Panc1 (cell line): Measurements from ENCODE around the gene IQCC. TPM values are rescaled to one million over a fixed set of nuclear protein-coding genes. Genes with fewer than 3 reads are reported as not detected.

ENCODE experiments used
- ATAC-seq: fragments of 200-7000 bp; cut with Tn5 transposase; 2 replicates; pipeline ENCODE4 v1.9.1; 2020; ENCODE audit warnings: mild to moderate bottlenecking, moderate library complexity
- BruUV-seq: library from RNA; stranded (reverse); fragments of 400-500 nt; replicated peaks from 2 replicates; lab custom pipeline; 2021; lab: Mats Ljungman, UMichigan
- CTCF ChIA-PET: fragments of 300-600 bp; sonication (Branson Sonifier 250); formaldehyde crosslinking; loops from one replicate; lab custom pipeline; 2022; ENCODE audit warnings: antibody characterized with exemption; lab: Charles Lee
- POLR2A ChIA-PET: fragments of 300-600 bp; sonication (Branson Sonifier 250); formaldehyde crosslinking; loops from one replicate; lab custom pipeline; 2022; ENCODE audit warnings: antibody characterized with exemption; lab: Charles Lee
- DNase-seq: peaks from one replicate; pipeline ENCODE4 v3.0.0-alpha.2; 2010; ENCODE audit warnings: low read depth, low spot score
- H3K27ac ChIP-seq: 2 replicates; pipeline ENCODE4 v1.5.1; 2011; ENCODE audit warnings: mild to moderate bottlenecking, low read length, inconsistent platforms
- H3K27me3 ChIP-seq: fragments of 200-500 bp; sonication (Bioruptor generic); 2 replicates; pipeline ENCODE4 v1.6.0; 2014; ENCODE audit warnings: low read length, inconsistent platforms; ENCODE audit not compliant: control insufficient read depth, insufficient read depth
- H3K36me3 ChIP-seq: fragments of 200-500 bp; sonication (Bioruptor generic); 2 replicates; pipeline ENCODE4 v1.5.1; 2014; ENCODE audit warnings: inconsistent platforms, mild to moderate bottlenecking, low read length, moderate library complexity; ENCODE audit not compliant: control insufficient read depth, insufficient read depth
- H3K4me1 ChIP-seq: 2 replicates; pipeline ENCODE4 v1.5.1; 2011; ENCODE audit warnings: inconsistent platforms, mild to moderate bottlenecking, low read length, moderate library complexity; ENCODE audit not compliant: control insufficient read depth, insufficient read depth
- H3K4me3 ChIP-seq, 2 experiments: 2 replicates each; pipeline ENCODE4 v1.5.1; 2011 to 2012; ENCODE audit warnings: low read depth in 2 of 2, low read length in 2 of 2, mild to moderate bottlenecking in 2 of 2, inconsistent platforms in 1 of 2, moderate library complexity in 1 of 2
- H3K9me3 ChIP-seq: fragments of 200-500 bp; sonication (Bioruptor generic); 2 replicates; pipeline ENCODE4 v1.5.1; 2014; ENCODE audit warnings: low read depth, mild to moderate bottlenecking, inconsistent platforms, low read length, moderate library complexity; ENCODE audit not compliant: control insufficient read depth, insufficient read depth
- CTCF ChIP-seq: fragments of 450-650 bp; IDR thresholded peaks from 2 replicates; pipeline ENCODE4 v1.5.1; 2017; ENCODE audit warnings: mild to moderate bottlenecking
- POLR2AphosphoS5 ChIP-seq: IDR thresholded peaks from 2 replicates; pipeline ENCODE4 v1.6.1; 2012; ENCODE audit warnings: mild to moderate bottlenecking, low read depth, low read length, moderate library complexity
- REST ChIP-seq, 2 experiments: IDR thresholded peaks; 2 replicates each; pipeline ENCODE4 v1.6.1; 2011 to 2012; ENCODE audit warnings: low read depth in 2 of 2, control low read depth in 1 of 2, low read length in 1 of 2, mild to moderate bottlenecking in 1 of 2, moderate library complexity in 1 of 2; ENCODE audit not compliant: insufficient read depth in 1 of 2
- SIN3A ChIP-seq: IDR thresholded peaks from 2 replicates; pipeline ENCODE4 v1.6.1; 2012; ENCODE audit warnings: low read depth, mild to moderate bottlenecking, low read length, moderate library complexity, borderline replicate concordance; ENCODE audit not compliant: insufficient read depth
- TCF7L2 ChIP-seq: IDR thresholded peaks from 2 replicates; pipeline ENCODE4 v1.6.1; 2011; ENCODE audit warnings: mild to moderate bottlenecking, low read depth, low read length, inconsistent platforms
- in situ Hi-C: cut with HindIII; loops from 2 replicates; pipeline ENCODE4 v1.10.0; 2016; ENCODE audit warnings: low sequenced_read_pairs, low pct_unique_long_range_greater_than_20kb
- intact Hi-C: fragments of 100-400 bp; cut with micrococcal nuclease; formaldehyde crosslinking; loops from one replicate; pipeline ENCODE4 v1.10.0; 2022; ENCODE audit not compliant: unreplicated experiment
- total RNA-seq: library from RNA; stranded (reverse); gene quantifications from one replicate; pipeline ENCODE4 v1.2.1, GENCODE V29; 2021; ENCODE audit not compliant: unreplicated experiment

The IQCC gene
- total RNA-seq, 1 experiment from 2014 or later = 4.4 TPM

GRCh38 chr1:32181563-32181962 is 23.9 kb upstream of the IQCC start:
- in situ Hi-C loops = no loop called here
- ChIA-PET CTCF (no interaction called here), POLR2A (interaction anchor here (0.6 kb wide), 1 partner anchor 30 kb away, joined by 3 read pairs; no protein-coding TSS in a partner anchor)
- BruUV-seq = no TSS peak
- H3K27me3 ChIP-seq = no peaks in the 10 kb centered on the region
- no peak for TF ChIP-seq SIN3A
- TF ChIP-seq CTCF = no peak
- TF ChIP-seq TCF7L2 = no peak
- no peak for TF ChIP-seq POLR2AphosphoS5
- no peak for TF ChIP-seq REST (IDR thresholded peaks at IDR 0.05; ENCODE audit: insufficient read depth in 1 of 2, low read depth in 2 of 2, low read length in 1 of 2)
- peak overlapping the region; percentile 77 to 93; a peak in 3 of 4 replicates for H3K4me3 ChIP-seq
- H3K9me3 ChIP-seq = no peaks in the 10 kb centered on the region
- peaks cover 33% of the 10 kb centered on the region for H3K4me1 ChIP-seq
- peak overlapping the region; percentile 90 for H3K27ac ChIP-seq
- peaks cover 8% of the 10 kb centered on the region for H3K36me3 ChIP-seq
- intact Hi-C loops = no loop called here
- ATAC-seq (no peak), DNase-seq (no peak)

GRCh38 chr1:32182060-32182459 is 23.4 kb upstream of the IQCC start:
- ATAC-seq = no peak
- Histone ChIP-seq H3K27me3 (no peaks in the 10 kb centered on the region), H3K4me3 (peak overlapping the region; percentile 77 to 93; a peak in 3 of 4 replicates), H3K27ac (peak overlapping the region; percentile 90), H3K36me3 (peaks cover 10% of the 10 kb centered on the region), H3K4me1 (peaks cover 33% of the 10 kb centered on the region), H3K9me3 (no peaks in the 10 kb centered on the region)
- no peak for DNase-seq
- BruUV-seq = no TSS peak
- intact Hi-C loops (no loop called here), in situ Hi-C loops (no loop called here)
- ChIA-PET CTCF (no interaction called here), POLR2A (interaction anchor here (0.6 kb wide), 2 partner anchors 30 to 197 kb away, joined by 3 to 18 read pairs; no protein-coding TSS in a partner anchor)
- TF ChIP-seq TCF7L2 (no peak), REST (IDR thresholded peaks at IDR 0.05; ENCODE audit: insufficient read depth in 1 of 2, low read depth in 2 of 2, low read length in 1 of 2) (no peak), POLR2AphosphoS5 (no peak), SIN3A (no peak), CTCF (no peak)
